Skin of body (tissue), 2 donors: Measurements from ENCODE around the gene KRTAP5-6. TPM values are rescaled to one million over a fixed set of nuclear protein-coding genes. Genes with fewer than 3 reads are reported as not detected.

Experiments used
- DNase-seq: peaks from one replicate; lab custom pipeline; 2025; lab: John Stamatoyannopoulos, UW
- total RNA-seq: library from RNA; depleted of rRNA; stranded (reverse); fragments of >200 nt; gene quantifications from one replicate; pipeline ENCODE4 v1.2.3, GENCODE V29; 2014

The KRTAP5-6 gene
- total RNA-seq, 1 donor from 2014 or later, result not detected

- no peak for DNase-seq
These were observed 35.5 kb downstream of the KRTAP5-6 start for GRCh38 chr11:1732418-1733008.

- no peak for DNase-seq
These were observed 36.2 kb downstream of the KRTAP5-6 start for GRCh38 chr11:1733009-1733715.

- no peak for DNase-seq
These were observed 37.0 kb downstream of the KRTAP5-6 start for GRCh38 chr11:1733716-1734640.

- DNase-seq, result no peak
These were observed 37.7 kb downstream of the KRTAP5-6 start for GRCh38 chr11:1734641-1735081.

- no peak for DNase-seq
These were observed 38.3 kb downstream of the KRTAP5-6 start for GRCh38 chr11:1735271-1735670.

GRCh38 chr11:1736447-1736992 lies 39.5 kb downstream of the KRTAP5-6 start:
- DNase-seq, result no peak

GRCh38 chr11:1737080-1737757 lies 40.2 kb downstream of the KRTAP5-6 start:
- DNase-seq, result no peak

- DNase-seq, result no peak
These were observed 41.4 kb downstream of the KRTAP5-6 start for GRCh38 chr11:1738380-1738779.

- no peak for DNase-seq
These were observed 42.6 kb downstream of the KRTAP5-6 start for GRCh38 chr11:1739576-1739975.

GRCh38 chr11:1740786-1741530 lies 44.0 kb downstream of the KRTAP5-6 start:
- no peak for DNase-seq

GRCh38 chr11:1741741-1742140 lies 44.7 kb downstream of the KRTAP5-6 start:
- no peak for DNase-seq

- DNase-seq, result no peak
These were observed 45.4 kb downstream of the KRTAP5-6 start for GRCh38 chr11:1742371-1742770.

- no peak for DNase-seq
These were observed 46.0 kb downstream of the KRTAP5-6 start for GRCh38 chr11:1742869-1743584.

- DNase-seq, result no peak
These were observed 46.7 kb downstream of the KRTAP5-6 start for GRCh38 chr11:1743585-1744136.

- DNase-seq, result no peak
These were observed 47.3 kb downstream of the KRTAP5-6 start for GRCh38 chr11:1744137-1744886.

- DNase-seq, result no peak
These were observed 48.1 kb downstream of the KRTAP5-6 start for GRCh38 chr11:1744891-1745700.

- DNase-seq, result no peak
These were observed 48.8 kb downstream of the KRTAP5-6 start for GRCh38 chr11:1745701-1746320.
